Caco-2 (cell line): ENCODE measurements around the gene LIMD2. TPM values are rescaled to one million over a fixed set of nuclear protein-coding genes. Genes with fewer than 3 reads are reported as not detected.
"Not testable (repeated sequence)": the region's sequence is repeated elsewhere in the genome, so short reads cannot be mapped to it uniquely, and the experiment has no call there.

Source experiments
- BruUV-seq: library from RNA; stranded (reverse); fragments of 400-500 nt; replicated peaks from 2 replicates; lab custom pipeline; 2021; lab: Mats Ljungman, UMichigan
- CTCF ChIA-PET: fragments of 300-600 bp; sonication (Branson Sonifier 250); formaldehyde crosslinking; loops from one replicate; lab custom pipeline; 2022; ENCODE audit warnings: antibody characterized with exemption; lab: Charles Lee
- POLR2A ChIA-PET: fragments of 300-600 bp; sonication (Branson Sonifier 250); formaldehyde crosslinking; loops from one replicate; lab custom pipeline; 2022; ENCODE audit warnings: antibody characterized with exemption; lab: Charles Lee
- DNase-seq, 2 experiments: peaks; one replicate each; pipeline versions ENCODE4 v3.0.0 to v3.0.0-alpha.2; 2020 to 2022
- H3K27me3 ChIP-seq: replicated peaks from 2 replicates; pipeline ENCODE4 v1.6.0; 2011; ENCODE audit warnings: low read length; ENCODE audit not compliant: control insufficient read depth, insufficient read depth
- H3K36me3 ChIP-seq: 2 replicates; pipeline ENCODE4 v1.5.1; 2011; ENCODE audit warnings: low read length; ENCODE audit not compliant: control insufficient read depth, insufficient read depth
- H3K4me1 ChIP-seq: fragments of 250-450 bp; sonication (Bioruptor Pico); 2 replicates; pipeline ENCODE4 v1.5.1; 2020; ENCODE audit warnings: mild to moderate bottlenecking
- H3K4me3 ChIP-seq: 2 replicates; pipeline ENCODE4 v1.5.1; 2011; ENCODE audit warnings: low read depth, mild to moderate bottlenecking, control low read depth, low read length
- H3K9me3 ChIP-seq: fragments of 250-450 bp; sonication (Bioruptor Pico); 2 replicates; pipeline ENCODE4 v1.5.1; 2020; ENCODE audit warnings: mild to moderate bottlenecking, moderate library complexity
- H3K27ac Mint-ChIP-seq: one replicate; pipeline ENCODE4 v1.8.0; 2022; ENCODE audit warnings: mixed read lengths; ENCODE audit not compliant: unreplicated experiment
- H3K27me3 Mint-ChIP-seq: one replicate; pipeline ENCODE4 v1.8.0; 2022; ENCODE audit warnings: mixed read lengths; ENCODE audit not compliant: insufficient read depth, unreplicated experiment
- H3K36me3 Mint-ChIP-seq: one replicate; pipeline ENCODE4 v1.8.0; 2022; ENCODE audit warnings: mild to moderate bottlenecking, mixed read lengths; ENCODE audit not compliant: insufficient read depth, unreplicated experiment
- H3K4me1 Mint-ChIP-seq: one replicate; pipeline ENCODE4 v1.8.0; 2022; ENCODE audit warnings: low read depth, mixed read lengths; ENCODE audit not compliant: unreplicated experiment
- H3K4me3 Mint-ChIP-seq: one replicate; pipeline ENCODE4 v1.8.0; 2022; ENCODE audit warnings: mild to moderate bottlenecking, moderate library complexity, mixed read lengths; ENCODE audit not compliant: unreplicated experiment
- H3K9me3 Mint-ChIP-seq: one replicate; pipeline ENCODE4 v1.8.0; 2022; ENCODE audit warnings: mixed read lengths; ENCODE audit not compliant: unreplicated experiment
- intact Hi-C: fragments of 100-400 bp; cut with micrococcal nuclease; formaldehyde crosslinking; loops from one replicate; pipeline ENCODE4 v1.10.0; 2022; ENCODE audit not compliant: unreplicated experiment
- total RNA-seq: library from RNA; stranded (reverse); gene quantifications from 2 replicates; pipeline ENCODE4 v1.2.3, GENCODE V29; 2022
- TF ChIP-seq, protein P1 (sequence below), 2 experiments: fragments of 200-600 bp in 1 of 2; IDR thresholded peaks; 1 replicate in 1 of 2; 2 replicates in 1 of 2; pipeline versions ENCODE4 v1.5.1 to v1.8.0; 2011 to 2022; ENCODE audit warnings: antibody characterized with exemption in 1 of 2, control low read depth in 1 of 2, inconsistent platforms in 1 of 2, low read depth in 1 of 2, low read length in 1 of 2, mild to moderate bottlenecking in 1 of 2, moderate library complexity in 1 of 2; ENCODE audit not compliant: insufficient read depth in 1 of 2, severe bottlenecking in 1 of 2, unreplicated experiment in 1 of 2

The LIMD2 gene
- total RNA-seq, 1 experiment from 2014 or later, result 4.1 TPM

DNA sequence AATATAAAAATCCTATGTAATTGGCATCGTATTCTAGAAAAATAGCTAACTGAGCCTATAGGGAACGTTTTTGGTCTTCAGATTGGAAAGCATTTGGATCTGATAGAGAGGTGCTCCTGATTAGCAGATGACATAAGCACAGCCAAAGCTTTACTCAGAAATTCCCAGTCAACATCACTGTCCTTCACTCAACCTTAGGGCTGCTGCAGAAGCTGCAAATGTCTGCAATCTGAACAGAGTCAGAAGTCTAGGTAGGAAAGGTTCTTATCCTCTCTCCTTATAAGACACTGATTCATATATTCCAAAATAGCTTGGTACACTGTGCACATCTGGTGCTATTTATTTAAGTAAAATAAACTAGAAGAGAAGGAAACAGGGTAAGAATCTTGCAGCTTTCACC lies 22.5 kb upstream of the LIMD2 start:
- DNase-seq, result no peak
- H3K9me3 Mint-ChIP-seq, result no peaks in the 10 kb centered on the region
- no peak overlapping the region for H3K27ac Mint-ChIP-seq
- ChIA-PET POLR2A (no interaction called here), CTCF (no interaction called here)
- no peak overlapping the region for H3K4me3 Mint-ChIP-seq
- H3K4me1 Mint-ChIP-seq, result no peaks in the 10 kb centered on the region
- no peaks in the 10 kb centered on the region for H3K27me3 Mint-ChIP-seq
- BruUV-seq, result no TSS peak
- TF ChIP-seq, protein P1, sequence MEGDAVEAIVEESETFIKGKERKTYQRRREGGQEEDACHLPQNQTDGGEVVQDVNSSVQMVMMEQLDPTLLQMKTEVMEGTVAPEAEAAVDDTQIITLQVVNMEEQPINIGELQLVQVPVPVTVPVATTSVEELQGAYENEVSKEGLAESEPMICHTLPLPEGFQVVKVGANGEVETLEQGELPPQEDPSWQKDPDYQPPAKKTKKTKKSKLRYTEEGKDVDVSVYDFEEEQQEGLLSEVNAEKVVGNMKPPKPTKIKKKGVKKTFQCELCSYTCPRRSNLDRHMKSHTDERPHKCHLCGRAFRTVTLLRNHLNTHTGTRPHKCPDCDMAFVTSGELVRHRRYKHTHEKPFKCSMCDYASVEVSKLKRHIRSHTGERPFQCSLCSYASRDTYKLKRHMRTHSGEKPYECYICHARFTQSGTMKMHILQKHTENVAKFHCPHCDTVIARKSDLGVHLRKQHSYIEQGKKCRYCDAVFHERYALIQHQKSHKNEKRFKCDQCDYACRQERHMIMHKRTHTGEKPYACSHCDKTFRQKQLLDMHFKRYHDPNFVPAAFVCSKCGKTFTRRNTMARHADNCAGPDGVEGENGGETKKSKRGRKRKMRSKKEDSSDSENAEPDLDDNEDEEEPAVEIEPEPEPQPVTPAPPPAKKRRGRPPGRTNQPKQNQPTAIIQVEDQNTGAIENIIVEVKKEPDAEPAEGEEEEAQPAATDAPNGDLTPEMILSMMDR (IDR thresholded peaks at IDR 0.05; ENCODE audit: insufficient read depth in 1 of 2, low read depth in 1 of 2, low read length in 1 of 2, severe bottlenecking in 1 of 2, unreplicated experiment in 1 of 2), result no peak
- intact Hi-C loops, result no loop called here
- no peaks in the 10 kb centered on the region for H3K4me1 ChIP-seq
- no peaks in the 10 kb centered on the region for H3K9me3 ChIP-seq
- H3K27me3 ChIP-seq, result no peaks in the 10 kb centered on the region
- H3K36me3 Mint-ChIP-seq, result no peaks in the 10 kb centered on the region
- no peaks in the 10 kb centered on the region; the same call in 1 of the 2 replicates for H3K36me3 ChIP-seq
- no peak overlapping the region for H3K4me3 ChIP-seq

DNA sequence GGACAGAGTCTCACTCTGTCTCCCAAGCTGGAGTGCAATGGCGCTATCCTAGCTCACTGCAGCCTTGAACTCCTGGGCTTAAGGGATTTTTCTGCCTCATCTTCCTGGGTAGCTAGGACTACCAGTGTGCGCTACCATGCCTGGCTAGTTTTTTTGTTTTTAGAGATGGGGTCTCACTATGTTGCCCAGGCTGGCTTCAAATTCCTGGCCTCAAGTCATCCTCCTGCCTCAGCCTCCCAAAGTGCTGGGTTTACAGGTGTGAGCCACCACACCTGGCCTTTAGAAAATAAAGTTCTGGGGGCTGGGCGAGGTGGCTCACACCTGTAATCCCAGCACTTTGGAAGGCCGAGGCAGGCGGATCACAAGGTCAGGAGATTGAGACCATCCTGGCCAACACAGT lies 20.3 kb upstream of the LIMD2 start:
- CTCF ChIA-PET, H3K9me3 ChIP-seq, H3K36me3 ChIP-seq, H3K27me3 Mint-ChIP-seq, H3K4me3 ChIP-seq, POLR2A ChIA-PET, H3K27ac Mint-ChIP-seq, H3K4me1 ChIP-seq, BruUV-seq, intact Hi-C loops, H3K4me1 Mint-ChIP-seq, H3K4me3 Mint-ChIP-seq, DNase-seq, H3K27me3 ChIP-seq, H3K9me3 Mint-ChIP-seq, H3K36me3 Mint-ChIP-seq: not testable (repeated sequence)

DNA sequence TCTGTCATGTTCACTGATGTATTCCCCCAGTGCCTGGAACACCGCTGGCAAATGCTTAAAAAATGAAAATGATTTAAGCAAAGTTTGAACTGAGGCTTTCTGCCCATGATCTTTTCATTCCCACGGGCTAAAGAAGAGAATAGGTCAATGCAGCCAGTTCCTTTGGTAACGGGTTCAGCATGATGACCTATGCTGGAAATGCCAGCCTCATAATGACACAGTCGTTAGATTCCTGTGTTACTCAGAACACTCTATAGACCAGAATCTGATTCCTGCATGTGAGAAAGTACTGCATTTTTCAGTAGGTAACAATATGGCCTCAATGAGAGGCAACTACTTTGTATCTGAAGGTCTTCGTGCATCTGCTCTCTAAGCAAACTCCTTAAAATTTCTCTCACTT lies 19.1 kb upstream of the LIMD2 start:
- intact Hi-C loops, result loop anchor here (10.0 kb wide), 1 partner anchor 1726 kb away; no protein-coding TSS in a partner anchor
- Histone ChIP-seq H3K4me1 (no peaks in the 10 kb centered on the region), H3K36me3 (no peaks in the 10 kb centered on the region; the same call in 1 of the 2 replicates), H3K27me3 (no peaks in the 10 kb centered on the region), H3K4me3 (no peak overlapping the region), H3K9me3 (no peaks in the 10 kb centered on the region)
- no peak overlapping the region for H3K4me3 Mint-ChIP-seq
- DNase-seq, result no peak
- TF ChIP-seq, protein P1 (IDR thresholded peaks at IDR 0.05; ENCODE audit: insufficient read depth in 1 of 2, low read depth in 1 of 2, low read length in 1 of 2, severe bottlenecking in 1 of 2, unreplicated experiment in 1 of 2), result no peak
- no peaks in the 10 kb centered on the region for H3K4me1 Mint-ChIP-seq
- POLR2A ChIA-PET, result no interaction called here
- no peaks in the 10 kb centered on the region for H3K36me3 Mint-ChIP-seq
- no peaks in the 10 kb centered on the region for H3K27me3 Mint-ChIP-seq
- H3K9me3 Mint-ChIP-seq, result no peaks in the 10 kb centered on the region
- H3K27ac Mint-ChIP-seq, result no peak overlapping the region
- CTCF ChIA-PET, result no interaction called here
- BruUV-seq, result no TSS peak
